ENCODE data around the gene CRAMP1. TPM values are rescaled to one million over a fixed set of nuclear protein-coding genes. Genes with fewer than 3 reads are reported as not detected.

The CRAMP1 gene
- total and polyA plus RNA-seq, 2 of the 8 experiments (the other 6 are each of a cell fraction or from before 2014, with no cell fraction given) = 19.2 to 23.2 TPM

GRCh38 chr16:1650131-1650530 lies 38.0 kb downstream of the CRAMP1 start:
- Histone ChIP-seq H2BK12ac (ENCODE audit: low read depth, low read length) (no peak overlapping the region), H3K27me3 (replicated peaks in 1 of 4; ENCODE audit: control insufficient read depth in 3 of 4, extremely low read depth in 1 of 4, insufficient read depth in 3 of 4, low read length in 3 of 4) (no peaks in the 10 kb centered on the region), H2BK5ac (ENCODE audit: low read depth, low read length) (no peak overlapping the region), H3K56ac (replicated peaks; ENCODE audit: insufficient read length, low read depth, low read length) (no peak overlapping the region), H2AK5ac (ENCODE audit: low read depth, low read length) (no peak overlapping the region), H3K4me3 (ENCODE audit: extremely low read depth in 1 of 4, insufficient read depth in 2 of 4, low read depth in 3 of 4, low read length in 4 of 4) (no peak overlapping the region), H4K5ac (ENCODE audit: insufficient read length, low read depth, low read length) (no peak overlapping the region), H3K23me2 (ENCODE audit: low read depth, low read length) (no peaks in the 10 kb centered on the region), H3K4me2 (ENCODE audit: insufficient read depth in 1 of 2, low read depth in 2 of 2, low read length in 2 of 2) (no peak overlapping the region), H3K79me2 (ENCODE audit: control insufficient read depth in 1 of 2, insufficient read depth in 2 of 2, low read length in 2 of 2) (peaks cover 0 to 3% of the 10 kb centered on the region in 2 experiments; a peak in 1 of 4 replicates), H3K14ac (ENCODE audit: insufficient read length) (no peak overlapping the region), H3K23ac (ENCODE audit: insufficient read length) (no peak overlapping the region), H3K9ac (replicated peaks in 1 of 4; ENCODE audit: extremely low read depth in 1 of 4, low read depth in 3 of 4, low read length in 3 of 4) (no peak overlapping the region), H3K27ac (ENCODE audit: low read depth, low read length) (no peak overlapping the region), H2BK20ac (ENCODE audit: low read length) (no peak overlapping the region), H3K4me1 (replicated peaks in 1 of 4; ENCODE audit: control insufficient read depth in 3 of 4, insufficient read depth in 4 of 4, low read length in 3 of 4) (peaks cover 0 to 2% (median 0%) of the 10 kb centered on the region in 4 experiments; a peak in 1 of 7 replicates), H3K9me3 (ENCODE audit: insufficient read depth in 2 of 2, low read depth in 1 of 2, low read length in 1 of 2) (no peaks in the 10 kb centered on the region), H2BK15ac (ENCODE audit: low read length) (no peak overlapping the region), H4K8ac (ENCODE audit: extremely low read depth, insufficient read depth, low read length) (no peak overlapping the region), H3K36me3 (ENCODE audit: control insufficient read depth in 2 of 4, insufficient read depth in 4 of 4, low read length in 3 of 4) (peaks cover 9 to 24% (median 18%) of the 10 kb centered on the region in 4 experiments; a peak in 7 of 8 replicates), H3K4ac (replicated peaks; ENCODE audit: insufficient read length, low read depth, low read length) (no peak overlapping the region), H4K20me1 (replicated peaks in 1 of 2; ENCODE audit: control insufficient read depth in 1 of 2, insufficient read depth in 2 of 2, low read length in 2 of 2) (peaks cover 9 to 24% of the 10 kb centered on the region in 2 experiments), H4K91ac (replicated peaks; ENCODE audit: insufficient read length, low read length) (no peak overlapping the region), H3K18ac (ENCODE audit: extremely low read depth, low read length) (no peak overlapping the region), H3K79me1 (ENCODE audit: low read depth, low read length) (peaks cover 19% of the 10 kb centered on the region; the same call in 1 of the 2 replicates), H2BK120ac (replicated peaks; ENCODE audit: low read depth, low read length) (no peak overlapping the region), H2AFZ (ENCODE audit: low read length) (no peak overlapping the region)
- CTCF ChIA-PET (ENCODE audit: partially characterized antibody) = interaction anchor here (1.1 kb wide), 1 partner anchor 73 kb away, joined by 3 read pairs; no protein-coding TSS in a partner anchor
- TF ChIP-seq NANOG (IDR thresholded peaks at IDR 0.05; ENCODE audit: insufficient read depth, low read depth, low read length, poor library complexity, severe bottlenecking) (no peak), RBBP5 (IDR thresholded peaks at IDR 0.05; ENCODE audit: borderline replicate concordance, low read depth, low read length) (no peak), USF2 (IDR thresholded peaks at IDR 0.05; ENCODE audit: low read length) (no peak), TEAD4 (IDR thresholded peaks at IDR 0.05; ENCODE audit: low read depth, low read length) (no peak), GABPA (IDR thresholded peaks at IDR 0.05; ENCODE audit: borderline replicate concordance, insufficient read depth, low read length) (no peak), BACH1 (IDR thresholded peaks at IDR 0.05; ENCODE audit: low read length) (no peak), ZNF274 (IDR thresholded peaks at IDR 0.05; ENCODE audit: borderline replicate concordance, extremely low read depth, low read length) (no peak), RNF2 (IDR thresholded peaks at IDR 0.05; ENCODE audit: borderline replicate concordance, low read depth, low read length, missing control alignments, poor library complexity, severe bottlenecking) (no peak), BCL11A (IDR thresholded peaks at IDR 0.05; ENCODE audit: low read depth in 2 of 2, low read length in 2 of 2) (no peak)
- WGBS, 2 experiments (ENCODE audit: extremely low coverage in 1 of 2, insufficient coverage in 1 of 2, insufficient read length in 1 of 2, insufficient replicate concordance in 2 of 2, low coverage in 1 of 2, low lambda C conversion rate in 2 of 2, missing lambda C conversion rate in 1 of 2) = 94% methylated on average over 4 of the region's 4 CpGs; no CpG with 5 or more reads in 1 of the 2 experiments
- POLR2A ChIA-PET (ENCODE audit: partially characterized antibody) = no interaction called here
- FAIRE-seq = no peak
- DNase-seq (ENCODE audit: low read depth in 1 of 2, low spot score in 2 of 2) = no peak
